ENCODE data around the gene PRAMEF2.

DNA sequence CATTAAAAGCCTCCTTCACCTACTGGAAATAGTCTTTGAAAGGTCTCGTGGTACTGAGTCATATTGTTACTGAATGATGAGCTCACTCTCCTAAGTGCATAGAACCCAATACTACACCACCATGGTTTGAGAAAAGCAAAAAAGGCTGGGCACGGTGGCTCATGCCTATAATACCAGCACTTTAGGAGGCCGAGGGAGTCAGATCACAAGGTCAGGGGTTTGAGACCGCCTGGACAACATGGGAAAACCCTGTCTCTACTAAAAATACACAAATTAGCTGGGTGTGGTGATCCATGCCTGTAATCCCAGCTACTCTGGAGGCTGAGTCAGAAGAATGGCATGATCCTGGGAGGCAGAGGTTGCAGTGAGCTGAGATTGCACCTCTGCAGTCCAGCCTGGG is 5.1 kb upstream of the PRAMEF2 start:
- TF ChIP-seq ZNF626 (tag by site-specific recombination; IDR thresholded peaks at IDR 0.05) (no peak), ZFP69B (tag by site-specific recombination; IDR thresholded peaks at IDR 0.05) (no peak)
- TF ChIP-seq, protein P1, sequence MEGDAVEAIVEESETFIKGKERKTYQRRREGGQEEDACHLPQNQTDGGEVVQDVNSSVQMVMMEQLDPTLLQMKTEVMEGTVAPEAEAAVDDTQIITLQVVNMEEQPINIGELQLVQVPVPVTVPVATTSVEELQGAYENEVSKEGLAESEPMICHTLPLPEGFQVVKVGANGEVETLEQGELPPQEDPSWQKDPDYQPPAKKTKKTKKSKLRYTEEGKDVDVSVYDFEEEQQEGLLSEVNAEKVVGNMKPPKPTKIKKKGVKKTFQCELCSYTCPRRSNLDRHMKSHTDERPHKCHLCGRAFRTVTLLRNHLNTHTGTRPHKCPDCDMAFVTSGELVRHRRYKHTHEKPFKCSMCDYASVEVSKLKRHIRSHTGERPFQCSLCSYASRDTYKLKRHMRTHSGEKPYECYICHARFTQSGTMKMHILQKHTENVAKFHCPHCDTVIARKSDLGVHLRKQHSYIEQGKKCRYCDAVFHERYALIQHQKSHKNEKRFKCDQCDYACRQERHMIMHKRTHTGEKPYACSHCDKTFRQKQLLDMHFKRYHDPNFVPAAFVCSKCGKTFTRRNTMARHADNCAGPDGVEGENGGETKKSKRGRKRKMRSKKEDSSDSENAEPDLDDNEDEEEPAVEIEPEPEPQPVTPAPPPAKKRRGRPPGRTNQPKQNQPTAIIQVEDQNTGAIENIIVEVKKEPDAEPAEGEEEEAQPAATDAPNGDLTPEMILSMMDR (tag by site-specific recombination; IDR thresholded peaks at IDR 0.05): no peak
